B cell (primary cell): ENCODE results near the gene RNU1-4. TPM values are rescaled to one million over a fixed set of nuclear protein-coding genes. Genes with fewer than 3 reads are reported as not detected.
"Not testable (repeated sequence)": the region's sequence is repeated elsewhere in the genome, so short reads cannot be mapped to it uniquely, and the experiment has no call there.

Source experiments
- ATAC-seq: fragments of 200-7000 bp; cut with Tn5 transposase; one replicate; pipeline ENCODE4 v1.10.0; 2021; ENCODE audit warnings: low read depth, mild to moderate bottlenecking, moderate number of reproducible peaks, moderate library complexity
- CTCF ChIA-PET: fragments of 350-600 bp; sonication (Branson Sonifier 250); formaldehyde crosslinking; loops from one replicate; lab custom pipeline; 2021; ENCODE audit warnings: antibody characterized with exemption, inconsistent platforms; lab: Charles Lee
- POLR2A ChIA-PET: fragments of 350-600 bp; sonication (Branson Sonifier 250); formaldehyde crosslinking; loops from one replicate; lab custom pipeline; 2021; ENCODE audit warnings: antibody characterized with exemption; lab: Charles Lee
- DNase-seq: peaks from one replicate; pipeline ENCODE4 v3.0.0; 2013
- H2AFZ ChIP-seq: 2 replicates; pipeline ENCODE4 v1.6.1; 2012; ENCODE audit warnings: mild to moderate bottlenecking, low read depth, low read length; ENCODE audit not compliant: insufficient read depth, poor library complexity, severe bottlenecking
- H3K27ac ChIP-seq, 2 donors: 1 replicate in 1 of 2; 2 replicates in 1 of 2; pipeline ENCODE4 v1.5.1; 2012 to 2013; ENCODE audit warnings: low read length in 2 of 2, mild to moderate bottlenecking in 2 of 2, moderate library complexity in 1 of 2
- H3K27me3 ChIP-seq, 4 experiments: fragments of 200-600 bp in 1 of 4; sonication (generic) in 1 of 4; replicated peaks in 1 of 4; 1 replicate in 2 of 4; 2 replicates in 2 of 4; pipeline versions ENCODE4 v1.6.1 to v1.7.0; 2013 to 2016; ENCODE audit warnings: low read length in 3 of 4, mild to moderate bottlenecking in 2 of 4, mixed read lengths in 1 of 4, moderate library complexity in 1 of 4; ENCODE audit not compliant: insufficient read depth in 4 of 4, control insufficient read depth in 3 of 4; ENCODE audit errors: control extremely low read depth in 1 of 4
- H3K36me3 ChIP-seq, 2 experiments: replicated peaks in 1 of 2; 1 replicate in 1 of 2; 2 replicates in 1 of 2; pipeline versions ENCODE4 v1.6.1 to v1.7.1; 2013; ENCODE audit warnings: low read length in 1 of 2; ENCODE audit not compliant: insufficient read depth in 2 of 2, control insufficient read depth in 1 of 2; ENCODE audit errors: control extremely low read depth in 1 of 2, extremely low read depth in 1 of 2
- H3K4me1 ChIP-seq, 2 donors: fragments of 200-600 bp in 1 of 2; sonication (generic) in 1 of 2; 1 replicate in 1 of 2; 2 replicates in 1 of 2; pipeline versions ENCODE4 v1.5.1 to v1.6.1; 2013 to 2017; ENCODE audit warnings: low read length in 2 of 2; ENCODE audit not compliant: control insufficient read depth in 2 of 2, insufficient read depth in 2 of 2
- H3K4me2 ChIP-seq: replicated peaks from 2 replicates; pipeline ENCODE3; 2012; ENCODE audit warnings: mild to moderate bottlenecking, low read depth, low read length; ENCODE audit not compliant: poor library complexity, severe bottlenecking
- H3K4me3 ChIP-seq, 5 experiments: fragments of 200-600 bp in 1 of 5; sonication (generic) in 1 of 5; 1 replicate in 3 of 5; 2 replicates in 2 of 5; pipeline versions ENCODE4 v1.5.1 to v1.7.0; 2011 to 2016; ENCODE audit warnings: low read length in 4 of 5, mild to moderate bottlenecking in 4 of 5, low read depth in 2 of 5, control low read depth in 1 of 5, moderate library complexity in 1 of 5; ENCODE audit not compliant: insufficient read depth in 1 of 5; ENCODE audit errors: control extremely low read depth in 1 of 5, extremely low read depth in 1 of 5
- H3K79me2 ChIP-seq: fragments of 200-600 bp; sonication (generic); one replicate; pipeline ENCODE4 v1.6.0; 2016; ENCODE audit warnings: low read length; ENCODE audit not compliant: control insufficient read depth, insufficient read depth
- H3K9ac ChIP-seq: fragments of 200-600 bp; sonication (generic); 2 replicates; pipeline ENCODE4 v1.6.1; 2017; ENCODE audit warnings: mild to moderate bottlenecking, low read length, moderate library complexity
- H3K9me3 ChIP-seq, 3 donors: one replicate each; pipeline versions ENCODE4 v1.6.1 to v1.7.1; 2013; ENCODE audit warnings: low read length in 2 of 3; ENCODE audit not compliant: control insufficient read depth in 2 of 3, insufficient read depth in 1 of 3; ENCODE audit errors: control extremely low read depth in 1 of 3
- H4K20me1 ChIP-seq: 2 replicates; pipeline ENCODE4 v1.6.0; 2012; ENCODE audit warnings: mild to moderate bottlenecking, low read length; ENCODE audit not compliant: insufficient read depth, control insufficient read depth, poor library complexity, severe bottlenecking
- H3K27ac Mint-ChIP-seq: one replicate; pipeline ENCODE4 v1.8.0; 2021; ENCODE audit warnings: mixed read lengths
- H3K27me3 Mint-ChIP-seq: one replicate; pipeline ENCODE4 v1.8.0; 2021; ENCODE audit warnings: mixed read lengths
- H3K4me1 Mint-ChIP-seq: one replicate; pipeline ENCODE4 v1.8.0; 2021; ENCODE audit warnings: mixed read lengths
- H3K4me3 Mint-ChIP-seq: one replicate; pipeline ENCODE4 v1.8.0; 2021; ENCODE audit warnings: mixed read lengths
- H3K9me3 Mint-ChIP-seq: one replicate; pipeline ENCODE4 v1.8.0; 2022; ENCODE audit warnings: mixed read lengths; ENCODE audit not compliant: insufficient read depth
- WGBS: methylation state at CpG from one replicate; pipeline ENCODE4 v1.1.5; 2013; ENCODE audit warnings: missing lambda C conversion rate; ENCODE audit not compliant: insufficient coverage; 5-methylcytosine and 5-hydroxymethylcytosine counted together
- intact Hi-C: fragments of 100-400 bp; cut with micrococcal nuclease; formaldehyde crosslinking; loops from one replicate; pipeline ENCODE4 v1.10.0; 2022
- polyA plus RNA-seq: library from polyadenylated mRNA; depleted of rRNA; stranded (reverse); fragments of >200 nt; gene quantifications from 2 replicates; pipeline ENCODE4 v1.2.3, GENCODE V29; 2012
- total RNA-seq, 2 donors: library from RNA; stranded (reverse); fragments of 120-200 nt in 1 of 2; gene quantifications; 1 replicate in 1 of 2; 2 replicates in 1 of 2; pipeline versions ENCODE4 v1.2.3 to v1.2.4, GENCODE V29; 2013 to 2022

Gene RNU1-4
- total and polyA plus RNA-seq, 2 donors (not counting 1 experiment from before 2014, with no cell fraction given) = 4,377 TPM; not detected in 1

DNA sequence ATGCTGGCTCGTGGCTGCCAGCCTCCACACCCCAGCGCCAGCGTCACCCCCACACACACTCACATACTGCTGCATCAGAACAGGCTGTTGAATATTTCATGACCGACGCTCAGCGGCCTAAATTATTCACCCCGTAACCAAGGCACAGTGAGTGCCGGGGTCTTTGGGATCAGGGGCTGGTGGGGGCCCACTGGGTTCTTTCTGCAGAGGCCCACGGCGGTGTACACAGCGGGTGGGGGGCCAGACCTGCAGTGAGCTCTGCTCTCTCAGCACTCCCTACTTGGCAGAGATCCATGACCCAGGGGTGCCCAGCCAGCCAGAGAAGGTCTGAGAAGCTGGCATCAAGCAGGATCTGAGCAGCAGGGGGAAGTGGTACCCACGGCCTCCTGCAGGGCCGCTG is 29.7 kb upstream of the RNU1-4 start:
- H3K9ac ChIP-seq, intact Hi-C loops, H3K27ac ChIP-seq, H3K4me3 Mint-ChIP-seq, H3K79me2 ChIP-seq, DNase-seq, POLR2A ChIA-PET, H3K27ac Mint-ChIP-seq, H3K4me3 ChIP-seq, H3K4me2 ChIP-seq, H3K27me3 ChIP-seq, H2AFZ ChIP-seq, H3K4me1 ChIP-seq, H4K20me1 ChIP-seq, H3K36me3 ChIP-seq, H3K27me3 Mint-ChIP-seq, H3K9me3 ChIP-seq, ATAC-seq, H3K4me1 Mint-ChIP-seq, H3K9me3 Mint-ChIP-seq: not testable (repeated sequence)
- no CpG with 5 or more reads among the region's 13 CpGs for WGBS
- CTCF ChIA-PET = interaction anchor here (0.6 to 1.6 kb wide), 4 partner anchors 9 to 86 kb away, joined by 3 to 5 read pairs (median 4); no protein-coding TSS in a partner anchor

DNA sequence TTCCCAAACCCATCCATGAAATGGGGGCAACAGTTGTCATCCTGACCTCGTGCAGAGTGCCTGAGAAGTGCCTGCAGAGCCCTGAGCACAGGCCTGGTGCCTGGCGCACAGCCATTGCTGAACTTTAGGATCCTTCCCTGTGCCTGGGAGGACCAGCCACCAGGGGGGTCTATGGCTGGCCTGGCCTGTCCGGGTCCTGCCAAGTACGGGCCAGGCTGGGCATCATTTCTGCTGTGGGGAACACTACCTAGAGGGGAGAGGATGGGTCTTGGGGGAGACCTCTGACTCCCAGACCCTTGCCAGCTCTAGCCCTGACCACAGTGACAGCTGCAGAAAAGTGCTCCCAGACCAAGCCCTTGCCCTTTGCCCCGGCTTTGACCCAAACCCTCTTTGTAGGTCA is 28.2 kb upstream of the RNU1-4 start:
- DNase-seq, H2AFZ ChIP-seq, H3K9me3 Mint-ChIP-seq, H3K4me1 Mint-ChIP-seq, CTCF ChIA-PET, H3K4me3 Mint-ChIP-seq, H3K36me3 ChIP-seq, H3K27ac ChIP-seq, H3K27me3 ChIP-seq, ATAC-seq, H3K27me3 Mint-ChIP-seq, H3K27ac Mint-ChIP-seq, H3K9ac ChIP-seq, intact Hi-C loops, H3K4me2 ChIP-seq, H4K20me1 ChIP-seq, H3K4me3 ChIP-seq, POLR2A ChIA-PET, H3K79me2 ChIP-seq, H3K4me1 ChIP-seq, H3K9me3 ChIP-seq: not testable (repeated sequence)
- 76% methylated on average over 4 of the region's 5 CpGs for WGBS

- H3K4me3 ChIP-seq, H3K9ac ChIP-seq, H3K4me3 Mint-ChIP-seq, ATAC-seq, H3K27ac ChIP-seq, H3K4me2 ChIP-seq, DNase-seq, CTCF ChIA-PET, H3K36me3 ChIP-seq, H3K4me1 Mint-ChIP-seq, H3K27me3 Mint-ChIP-seq, H3K9me3 ChIP-seq, H3K27me3 ChIP-seq, intact Hi-C loops, H3K9me3 Mint-ChIP-seq, H3K79me2 ChIP-seq, H4K20me1 ChIP-seq, POLR2A ChIA-PET, H3K4me1 ChIP-seq, H3K27ac Mint-ChIP-seq, H2AFZ ChIP-seq: not testable (repeated sequence)
- 98% methylated on average over 6 of the region's 14 CpGs for WGBS
These were observed 27.7 kb upstream of the RNU1-4 start for GRCh38 chr1:16712582-16712981.

- H3K27me3 ChIP-seq, H3K27ac Mint-ChIP-seq, H4K20me1 ChIP-seq, H3K79me2 ChIP-seq, H3K9me3 ChIP-seq, H2AFZ ChIP-seq, DNase-seq, H3K4me2 ChIP-seq, H3K9me3 Mint-ChIP-seq, ATAC-seq, H3K4me1 ChIP-seq, intact Hi-C loops, H3K27ac ChIP-seq, H3K36me3 ChIP-seq, POLR2A ChIA-PET, H3K9ac ChIP-seq, CTCF ChIA-PET, H3K4me3 Mint-ChIP-seq, H3K4me3 ChIP-seq, H3K4me1 Mint-ChIP-seq: not testable (repeated sequence)
- H3K27me3 Mint-ChIP-seq = peaks cover 12% of the 10 kb centered on the region
- WGBS = 88% methylated on average over 3 of the region's 6 CpGs
These were observed 27.3 kb upstream of the RNU1-4 start for GRCh38 chr1:16712984-16713383.
